ENCODE results near the gene RAD51.
"Not testable (repeated sequence)": the region's sequence is repeated elsewhere in the genome, so short reads cannot be mapped to it uniquely, and the experiment has no call there.

Gene RAD51

DNA sequence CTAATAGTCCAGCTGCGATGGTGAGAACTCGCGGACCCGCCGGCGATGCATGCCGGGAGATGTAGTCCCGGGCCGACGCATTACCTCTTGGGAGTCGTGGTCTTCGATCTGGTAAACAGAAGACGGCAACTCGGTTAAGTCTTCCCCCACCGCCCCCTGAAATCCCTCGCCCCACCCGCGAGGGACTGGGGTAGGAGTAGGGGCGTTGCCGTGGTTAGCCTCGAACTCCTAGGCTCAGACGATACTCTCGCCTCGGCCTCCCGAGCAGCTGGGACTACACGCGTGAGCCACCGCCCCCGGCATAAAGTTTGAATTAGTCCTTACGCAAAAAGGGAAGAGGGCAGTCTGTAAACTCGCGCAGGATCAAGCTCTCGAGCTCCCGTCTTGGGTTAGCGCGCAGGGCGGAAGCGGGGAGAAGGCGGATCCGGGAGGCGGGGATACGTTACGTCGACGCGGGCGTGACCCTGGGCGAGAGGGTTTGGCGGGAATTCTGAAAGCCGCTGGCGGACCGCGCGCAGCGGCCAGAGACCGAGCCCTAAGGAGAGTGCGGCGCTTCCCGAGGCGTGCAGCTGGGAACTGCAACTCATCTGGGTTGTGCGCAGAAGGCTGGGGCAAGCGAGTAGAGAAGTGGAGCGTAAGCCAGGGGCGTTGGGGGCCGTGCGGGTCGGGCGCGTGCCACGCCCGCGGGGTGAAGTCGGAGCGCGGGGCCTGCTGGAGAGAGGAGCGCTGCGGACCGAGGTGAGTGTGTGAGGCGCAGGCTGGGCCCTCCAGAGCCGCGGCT, at the start of gene RAD51:
RAD51 (plus strand) TSS at position 487 of the 781 bp plus-strand sequence. CDS start 3,585 bp downstream, outside the sequence.
- H3K4me3 ChIP-seq (ENCODE audit: low read length): peak within 1 kb of the TSS; percentile 64
- no peak for TF ChIP-seq ZNF274 (IDR thresholded peaks at IDR 0.05; ENCODE audit: low read depth, low read length)

DNA sequence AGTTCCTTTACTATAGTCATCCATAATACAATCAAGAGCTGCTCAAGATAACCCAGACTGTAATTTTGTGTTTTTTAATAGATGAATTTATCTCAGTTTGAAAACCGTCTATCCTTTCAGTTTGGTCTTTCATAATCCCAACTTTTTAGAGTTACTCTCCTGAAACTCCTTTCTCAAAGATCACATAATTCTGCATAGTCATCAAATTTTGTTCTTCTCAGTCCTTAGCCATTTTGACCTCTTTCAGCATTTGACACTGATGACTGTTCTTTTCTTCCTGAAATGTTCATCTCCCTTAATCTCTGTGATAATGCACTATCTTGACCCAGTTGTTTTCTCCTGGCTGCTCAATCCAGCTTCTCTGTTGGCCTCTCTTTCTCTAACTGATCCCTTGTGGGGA, 47.5 kb upstream of the RAD51 start:
- no peak for TF ChIP-seq ZNF274 (IDR thresholded peaks at IDR 0.05; ENCODE audit: low read depth, low read length)
- no peak overlapping the region for H3K4me3 ChIP-seq (ENCODE audit: low read length)

DNA sequence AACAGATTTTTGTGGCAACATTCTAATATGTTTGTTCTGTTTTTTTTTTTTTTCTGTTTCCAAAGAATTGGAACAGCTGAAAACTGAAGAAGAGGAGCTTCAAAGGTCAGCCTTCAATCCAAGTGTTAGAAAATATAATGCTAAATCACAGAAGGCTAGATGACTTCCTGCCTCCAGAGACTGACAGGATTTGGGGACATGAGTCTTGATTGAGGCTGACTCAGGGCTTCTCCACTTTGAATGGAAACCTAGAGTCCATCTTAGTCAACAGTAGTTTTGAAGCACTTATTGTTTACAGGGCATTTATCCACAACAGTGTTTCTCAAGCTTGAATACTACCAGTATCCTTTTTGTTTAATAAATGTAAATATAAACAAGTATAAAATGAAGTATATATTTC, 44.5 kb upstream of the RAD51 start:
- no peak for TF ChIP-seq ZNF274 (IDR thresholded peaks at IDR 0.05; ENCODE audit: low read depth, low read length)
- H3K4me3 ChIP-seq (ENCODE audit: low read length): no peak overlapping the region

DNA sequence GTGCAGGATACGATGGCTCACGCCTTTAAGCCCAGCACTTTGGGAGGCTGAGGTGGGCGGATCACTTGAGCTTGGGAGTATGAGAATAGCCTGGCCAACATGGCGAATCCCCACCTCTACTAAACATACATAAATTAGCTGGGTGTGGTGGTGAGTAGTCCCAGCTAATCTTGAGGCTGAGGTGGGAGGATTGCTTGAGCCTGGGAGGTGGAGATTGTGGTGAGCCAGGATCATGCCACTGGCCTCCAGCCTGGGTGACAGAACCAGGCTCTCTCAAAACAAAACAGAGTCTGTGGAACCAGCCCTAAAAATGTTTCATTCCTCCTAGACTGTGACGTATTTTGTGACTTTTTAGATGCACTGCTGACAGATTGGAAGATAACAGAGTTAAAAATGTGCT, 34.3 kb upstream of the RAD51 start:
- no peak for TF ChIP-seq ZNF274 (IDR thresholded peaks at IDR 0.05; ENCODE audit: low read depth, low read length)

GRCh38 chr15:40664909-40665308, 30.1 kb upstream of the RAD51 start:
- no peak overlapping the region for H3K4me3 ChIP-seq (ENCODE audit: low read length)
- no peak for TF ChIP-seq ZNF274 (IDR thresholded peaks at IDR 0.05; ENCODE audit: low read depth, low read length)

More for the DNA sequence above, 34.3 kb upstream of the RAD51 start:
- no peak overlapping the region for H3K4me3 ChIP-seq (ENCODE audit: low read length)

DNA sequence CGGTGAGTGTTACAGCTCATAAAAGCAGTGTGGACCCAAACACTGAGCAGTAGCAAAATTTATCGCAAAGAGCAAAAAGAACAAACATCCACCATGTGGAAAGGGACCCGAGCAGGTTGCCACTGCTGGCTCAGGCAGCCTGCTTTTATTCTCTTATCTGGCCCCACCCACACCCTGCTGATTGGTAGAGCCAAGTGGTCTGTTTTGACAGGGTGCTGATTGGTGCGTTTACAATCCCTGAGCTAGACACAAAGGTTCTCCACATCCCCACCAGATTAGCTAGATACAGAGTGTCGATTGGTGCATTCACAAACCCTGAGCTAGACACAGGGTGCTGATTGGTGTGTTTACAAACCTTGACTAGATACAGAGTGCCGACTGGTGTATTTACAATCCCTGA, 18.7 kb upstream of the RAD51 start:
- H3K4me3 ChIP-seq (ENCODE audit: low read length): not testable (repeated sequence)

GRCh38 chr15:40676906-40677305, 18.1 kb upstream of the RAD51 start:
- not testable (repeated sequence) for H3K4me3 ChIP-seq (ENCODE audit: low read length)

GRCh38 chr15:40680151-40680550, 14.8 kb upstream of the RAD51 start:
- no peak overlapping the region for H3K4me3 ChIP-seq (ENCODE audit: low read length)
- no peak for TF ChIP-seq ZNF274 (IDR thresholded peaks at IDR 0.05; ENCODE audit: low read depth, low read length)

DNA sequence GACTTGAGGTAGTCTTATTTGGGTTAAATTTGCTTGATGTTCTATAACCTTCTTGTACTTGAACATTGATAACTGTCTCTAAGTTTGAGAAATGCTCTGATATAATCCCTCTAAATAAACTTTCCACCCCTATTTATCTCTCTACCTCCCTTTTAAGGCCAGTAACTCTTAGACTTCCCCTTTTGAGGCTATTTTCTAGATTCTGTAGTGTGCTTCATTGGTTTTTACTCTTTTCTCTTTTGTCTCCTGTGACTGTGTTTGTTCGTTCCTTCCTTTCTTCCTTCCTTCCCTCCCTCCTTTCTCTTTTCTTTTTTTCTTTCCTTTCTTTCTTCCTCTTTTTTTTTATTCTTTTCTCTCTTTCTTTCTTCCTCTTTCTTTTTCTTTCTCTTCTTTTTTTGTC, 14.0 kb upstream of the RAD51 start:
- not testable (repeated sequence) for H3K4me3 ChIP-seq (ENCODE audit: low read length)

- TF ChIP-seq ZNF274 (IDR thresholded peaks at IDR 0.05; ENCODE audit: low read depth, low read length): no peak
- no peak overlapping the region for H3K4me3 ChIP-seq (ENCODE audit: low read length)
Measured at GRCh38 chr15:40684381-40684780, 10.6 kb upstream of the RAD51 start.

GRCh38 chr15:40685376-40685775, 9.6 kb upstream of the RAD51 start:
- no peak for TF ChIP-seq ZNF274 (IDR thresholded peaks at IDR 0.05; ENCODE audit: low read depth, low read length)
- H3K4me3 ChIP-seq (ENCODE audit: low read length): no peak overlapping the region

DNA sequence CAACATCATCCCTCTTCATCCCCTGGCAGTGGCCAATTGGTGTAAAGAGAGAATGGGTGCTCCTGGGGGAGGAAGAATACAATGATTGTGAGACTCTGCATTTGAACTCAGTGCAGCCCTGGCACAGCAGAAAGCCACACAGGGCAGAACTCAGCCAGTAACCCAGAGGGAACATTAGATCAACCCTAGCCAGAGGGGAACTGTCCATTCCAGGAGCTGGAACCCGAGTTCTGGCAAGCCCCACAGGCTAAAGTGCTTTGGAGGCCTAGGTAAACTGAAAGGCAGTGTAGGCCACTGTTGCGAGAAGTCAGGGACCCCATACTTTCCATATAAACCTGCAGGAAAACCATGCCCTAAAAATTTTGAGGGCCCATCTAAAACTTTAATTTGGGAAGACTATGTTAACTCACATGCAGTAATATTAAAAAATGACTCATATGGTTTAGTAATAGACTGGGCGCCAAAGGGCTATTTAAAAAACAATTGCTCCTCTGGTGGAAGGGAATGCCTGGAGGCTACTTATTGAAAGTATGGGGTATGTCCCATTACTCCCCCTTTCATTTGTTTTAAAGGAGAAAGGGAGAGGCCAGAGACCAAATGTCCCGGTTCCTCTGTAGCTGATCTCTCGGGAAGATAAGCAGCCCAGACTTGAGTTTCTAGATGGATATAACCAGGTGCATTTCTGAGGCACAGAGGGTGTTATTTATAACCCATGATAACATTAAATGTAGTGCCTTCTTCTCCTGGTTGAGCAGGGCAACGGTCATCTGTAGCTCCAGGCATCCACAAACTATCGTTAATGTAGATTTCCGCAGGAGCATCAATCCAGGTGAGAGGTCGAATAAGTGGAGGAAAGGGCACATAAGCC, 5.8 kb upstream of the RAD51 start:
- H3K4me3 ChIP-seq (ENCODE audit: low read length): no peak overlapping the region
- no peak for TF ChIP-seq ZNF274 (IDR thresholded peaks at IDR 0.05; ENCODE audit: low read depth, low read length)

DNA sequence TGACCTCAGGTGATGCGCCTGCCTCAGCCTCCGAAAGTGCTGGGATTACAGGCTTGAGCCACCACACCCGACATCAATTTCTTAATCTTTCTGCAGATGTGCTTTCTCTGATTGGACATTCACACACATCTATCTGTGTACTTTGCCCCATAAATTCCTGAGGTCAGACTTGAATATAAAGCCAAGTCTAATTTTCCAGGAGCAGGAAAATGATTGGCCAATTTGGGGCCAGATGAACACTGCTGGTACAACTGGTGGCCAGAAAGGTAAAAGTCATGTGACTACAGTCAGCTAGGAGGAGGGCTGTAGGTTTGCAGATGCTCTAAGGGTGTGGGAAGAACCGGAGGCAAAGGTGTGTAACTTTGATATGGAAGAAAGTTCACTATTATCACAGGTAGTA, 3.2 kb upstream of the RAD51 start:
- H3K4me3 ChIP-seq (ENCODE audit: low read length): no peak overlapping the region
- no peak for TF ChIP-seq ZNF274 (IDR thresholded peaks at IDR 0.05; ENCODE audit: low read depth, low read length)

DNA sequence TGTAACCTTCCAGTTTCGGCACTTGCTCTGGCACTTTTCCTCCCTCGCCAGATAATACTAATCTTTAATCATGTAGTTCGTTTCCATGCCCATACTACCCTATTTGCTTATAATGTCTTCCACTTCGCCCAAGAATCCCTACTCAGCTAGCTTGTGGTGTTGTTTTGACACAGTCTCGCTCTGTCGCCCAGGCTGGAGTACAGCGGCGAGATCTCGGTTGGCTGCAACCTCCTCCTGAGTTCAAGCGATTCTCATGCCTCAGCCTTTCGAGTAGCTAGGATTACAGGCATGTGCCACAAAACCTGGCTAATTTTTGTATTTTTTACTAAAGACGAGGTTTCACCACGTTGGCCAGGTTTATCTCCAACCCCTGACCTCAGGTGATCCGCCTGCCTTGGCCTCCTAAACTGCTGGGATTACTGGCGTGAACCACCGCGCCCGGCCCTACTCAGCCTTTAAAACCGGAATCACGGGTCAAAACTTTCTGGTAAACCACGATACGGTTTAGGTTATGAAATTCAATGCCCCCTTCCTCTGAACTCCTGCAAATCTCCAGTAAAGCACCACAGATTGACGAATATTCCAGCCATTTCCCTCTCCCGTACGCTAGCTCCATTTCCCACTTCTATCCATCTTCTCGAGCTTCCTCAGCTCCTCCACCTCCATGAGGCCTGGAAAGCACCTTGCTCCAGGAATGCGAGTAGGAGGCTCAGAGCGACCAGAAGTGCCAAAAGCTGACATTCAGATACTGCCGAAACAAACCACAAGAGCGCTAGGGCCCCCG, 878 bp upstream of the RAD51 start:
- no peak for TF ChIP-seq ZNF274 (IDR thresholded peaks at IDR 0.05; ENCODE audit: low read depth, low read length)
- peak overlapping the region; percentile 64 for H3K4me3 ChIP-seq (ENCODE audit: low read length)

Data from GM08714 (cell line).